Pericardium fibroblast (primary cell): Measurements from ENCODE around the gene YPEL3. TPM values are rescaled to one million over a fixed set of nuclear protein-coding genes. Genes with fewer than 3 reads are reported as not detected.

Experiments used
- total RNA-seq: library from RNA; depleted of rRNA; stranded (reverse); fragments of >200 nt; gene quantifications from 2 replicates; pipeline ENCODE4 v1.2.3, GENCODE V29; 2015

Gene YPEL3, protein sequence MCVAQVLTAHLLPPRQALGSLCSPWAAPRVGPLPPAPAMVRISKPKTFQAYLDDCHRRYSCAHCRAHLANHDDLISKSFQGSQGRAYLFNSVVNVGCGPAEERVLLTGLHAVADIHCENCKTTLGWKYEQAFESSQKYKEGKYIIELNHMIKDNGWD
- total RNA-seq = 50.2 and 89.3 TPM in 2 replicates

DNA sequence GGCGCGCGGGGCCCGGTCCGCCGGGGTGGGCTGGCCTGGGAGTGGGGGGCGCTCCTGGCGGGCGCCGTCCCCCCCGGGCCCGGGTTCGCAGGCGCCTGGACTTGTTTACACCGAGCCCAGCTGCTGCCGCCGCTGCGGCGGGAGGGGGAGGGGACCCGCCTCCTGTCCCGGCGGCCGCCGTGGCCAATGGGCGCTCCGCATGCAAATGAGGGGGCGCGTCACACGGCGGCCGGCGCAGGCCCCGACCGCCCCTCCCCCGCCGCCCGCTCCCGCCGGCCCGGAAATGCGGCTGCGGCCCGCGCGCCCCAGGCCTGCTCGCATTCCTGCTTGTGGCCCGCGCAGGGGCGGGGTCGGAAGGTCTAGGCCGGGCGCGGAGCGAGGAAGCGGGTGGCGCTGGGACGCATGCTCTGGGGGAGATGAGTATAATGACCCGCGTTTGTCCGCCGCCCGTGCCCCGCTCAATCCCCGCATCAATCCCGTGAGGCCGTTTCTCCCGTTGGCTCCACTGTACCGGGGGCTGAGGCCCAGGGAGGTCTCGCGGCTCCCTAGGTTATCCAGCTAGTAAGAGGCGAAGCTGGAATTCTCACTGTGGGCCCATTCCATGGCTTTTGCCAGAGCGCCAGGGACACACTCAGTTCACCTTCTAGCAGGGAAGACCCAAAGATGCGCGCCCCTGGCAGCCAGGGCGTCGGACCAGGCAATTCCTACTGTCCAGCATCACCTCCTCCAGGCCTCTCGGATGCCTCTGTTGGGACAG is at the start of gene YPEL3:
Gene YPEL3 (minus strand): TSS at position 109 of the 757 bp plus-strand sequence. CDS start 731 bp downstream, outside the sequence.

DNA sequence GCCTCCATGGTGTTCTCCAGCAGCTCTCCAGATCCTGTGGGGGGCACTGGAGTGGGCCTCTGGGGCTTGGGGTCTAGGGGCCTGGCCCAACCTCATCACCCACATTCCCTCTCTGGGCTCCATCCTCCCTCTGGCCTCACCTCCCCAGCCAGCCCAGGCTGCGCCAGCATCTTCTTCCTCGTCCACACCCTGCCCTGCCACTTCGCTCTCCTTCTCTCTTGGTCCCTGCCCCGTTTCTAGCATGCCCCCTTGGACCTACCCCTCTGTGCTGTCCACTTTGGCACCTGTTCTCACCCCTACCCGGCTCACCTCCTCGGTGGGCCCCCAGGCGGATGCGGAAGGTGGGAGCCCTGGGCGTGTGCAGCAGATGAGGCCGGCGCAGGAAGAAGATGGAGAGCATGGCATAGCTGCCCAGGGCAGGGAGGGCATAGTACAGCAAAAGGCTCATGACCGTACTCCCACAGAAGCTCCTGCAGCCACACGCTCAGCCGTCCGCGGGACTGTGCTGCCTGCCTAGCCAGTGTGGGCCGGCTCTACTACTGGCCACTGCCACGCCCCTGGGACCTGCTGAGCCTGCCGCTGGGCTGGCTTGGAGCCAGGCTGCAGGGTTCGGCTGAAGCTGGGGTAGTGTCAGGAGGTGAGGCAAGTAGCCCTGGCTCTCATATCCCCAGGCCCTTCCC is 17.2 kb upstream of the YPEL3 start, which contains the start of gene GDPD3:
Gene GDPD3 (minus strand): TSS at position 507 of the 680 bp plus-strand sequence. CDS start 59 bp downstream, at position 448.

DNA sequence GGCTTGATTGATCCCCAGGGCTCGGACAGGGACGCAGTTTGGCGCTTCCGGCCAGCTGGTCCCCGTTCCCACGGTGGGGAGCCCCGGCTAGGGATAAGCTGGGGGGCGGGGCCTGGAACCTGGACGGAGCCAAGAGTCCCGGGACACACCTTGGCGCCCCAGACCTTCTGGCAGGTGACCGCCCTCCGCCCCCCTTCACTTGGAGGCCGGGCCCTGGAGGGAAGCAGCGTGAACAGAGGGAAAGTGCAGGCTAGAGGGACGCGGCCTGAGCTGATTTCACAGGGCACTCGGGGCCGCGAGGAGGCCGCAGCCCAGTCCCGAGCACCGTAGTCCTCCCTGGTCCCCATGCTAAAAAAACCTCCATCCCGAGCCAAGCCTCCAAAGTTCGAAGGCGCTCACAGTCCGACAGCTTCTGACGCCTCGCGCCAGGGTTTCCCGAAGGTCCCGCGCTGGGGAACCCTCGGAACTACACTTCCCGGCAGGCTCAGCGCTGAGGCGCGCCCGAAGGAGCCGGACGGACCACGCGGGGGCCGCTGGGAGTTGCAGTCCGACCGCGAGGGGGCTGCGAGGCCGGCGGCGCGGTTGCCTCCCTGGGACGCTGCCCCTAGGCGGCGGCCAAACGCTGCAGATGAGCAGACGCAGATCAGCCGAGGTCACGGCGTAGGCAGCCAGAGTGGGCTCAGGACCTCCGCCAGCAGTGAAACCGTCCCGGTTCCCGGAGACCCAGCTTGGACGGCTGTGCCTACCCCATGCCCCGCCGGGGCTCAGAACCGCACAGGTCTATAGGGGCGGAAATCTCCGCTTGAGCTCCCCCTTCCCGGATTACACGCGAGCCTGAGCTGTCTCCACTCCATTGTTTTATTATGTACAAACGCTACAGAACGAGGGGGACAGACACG is 4.3 kb downstream of the YPEL3 start, which contains the start of gene TBX6:
Gene TBX6 (minus strand): TSS at position 451 of the 899 bp plus-strand sequence. CDS start 731 bp downstream, outside the sequence.

DNA sequence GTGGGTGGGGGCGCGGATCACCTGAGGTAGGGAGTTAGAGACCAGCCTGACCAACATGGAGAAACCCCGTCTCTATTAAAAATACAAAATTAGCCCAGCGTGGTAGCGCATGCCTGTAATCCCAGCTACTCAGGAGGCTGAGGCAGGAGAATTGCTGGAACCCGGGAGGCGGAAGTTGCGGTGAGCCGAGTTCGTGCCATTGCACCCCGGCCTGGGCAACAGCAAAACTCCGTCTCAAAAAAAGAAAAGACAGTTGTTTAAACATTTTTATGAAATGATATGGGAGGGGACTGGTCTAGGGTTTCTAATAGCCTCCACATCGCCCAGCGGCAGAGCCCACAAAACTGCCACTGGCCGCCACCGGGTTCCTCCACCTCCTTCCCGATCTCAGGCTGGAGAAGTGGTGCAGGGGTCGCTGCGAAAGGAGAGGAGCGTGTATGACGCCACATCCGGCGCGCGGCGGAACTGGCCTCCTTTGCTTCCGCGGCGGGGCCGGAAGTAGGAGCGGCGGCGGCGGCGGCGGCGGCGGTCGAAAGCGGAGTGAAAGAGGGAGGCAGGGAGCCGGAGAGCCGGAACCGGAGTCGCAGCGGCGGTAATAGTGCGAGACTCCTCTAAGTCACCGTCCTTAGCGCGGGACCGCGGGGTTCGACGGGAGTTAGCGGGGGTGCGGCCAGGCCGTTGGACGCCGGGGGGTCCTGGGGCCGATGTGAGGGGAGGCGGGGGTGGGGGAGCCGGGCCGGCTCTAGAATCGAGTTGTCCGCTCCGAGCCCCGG is 20.3 kb downstream of the YPEL3 start, which contains the start of gene PPP4C:
Gene PPP4C (plus strand): TSS at position 492 of the 773 bp plus-strand sequence. CDS start 384 bp downstream, outside the sequence.

DNA sequence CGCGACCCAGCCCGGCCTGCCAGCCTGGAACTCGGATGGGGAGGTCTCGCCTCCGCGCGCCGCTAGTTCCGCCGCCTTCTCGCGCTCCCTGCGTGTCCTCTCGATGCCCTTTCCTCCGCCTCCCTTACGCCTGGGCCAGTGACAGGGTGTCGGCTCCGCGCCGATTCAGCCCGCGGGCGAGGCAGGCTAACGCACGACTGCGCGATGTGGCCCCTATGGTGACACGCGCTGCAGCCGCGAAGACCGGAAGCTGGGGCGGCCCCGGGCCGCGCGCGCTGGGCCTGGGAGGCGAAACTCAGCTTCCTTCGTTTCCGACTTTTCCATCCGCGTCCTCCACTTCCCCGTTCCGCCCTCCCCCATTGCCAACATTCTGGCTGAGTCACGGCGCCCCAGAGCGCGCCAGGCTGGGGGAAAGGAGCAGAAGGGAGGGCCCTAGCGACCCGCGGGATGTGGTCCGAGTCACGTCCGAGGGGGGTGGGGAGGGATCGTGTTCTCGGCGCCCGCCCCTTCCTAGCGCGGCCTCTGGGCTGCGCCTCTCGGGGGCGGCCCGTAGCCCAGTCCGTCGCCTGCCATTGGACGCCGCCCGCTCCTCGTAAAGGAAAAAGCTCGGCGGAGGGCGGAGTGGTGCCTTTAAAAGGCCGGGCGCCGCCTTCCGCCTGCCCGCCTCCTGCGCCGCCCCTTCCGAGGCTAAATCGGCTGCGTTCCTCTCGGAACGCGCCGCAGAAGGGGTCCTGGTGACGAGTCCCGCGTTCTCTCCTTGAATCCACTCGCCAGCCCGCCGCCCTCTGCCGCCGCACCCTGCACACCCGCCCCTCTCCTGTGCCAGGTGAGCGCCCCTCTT is 30.7 kb downstream of the YPEL3 start, which contains the start of gene ALDOA:
Gene ALDOA (plus strand): TSS at position 659 of the 841 bp plus-strand sequence. CDS start 1,138 bp downstream, outside the sequence.

Other genes starting within 250 kb of the YPEL3 start
- gene CDIPT, start 233.0 kb downstream of the YPEL3 start, total RNA-seq = 107 and 108 TPM in 2 replicates
- 26.8 and 30.0 TPM in 2 replicates for gene SEZ6L2, start 196.7 kb downstream of the YPEL3 start, total RNA-seq
- gene ASPHD1, start 195.7 kb downstream of the YPEL3 start, total RNA-seq = 11.7 and 20.4 TPM in 2 replicates
- 6.2 and 10.0 TPM in 2 replicates for gene KCTD13, start 170.0 kb downstream of the YPEL3 start, total RNA-seq
- gene TMEM219, start 134.1 kb downstream of the YPEL3 start, total RNA-seq = 92.3 and 112 TPM in 2 replicates
- 31.2 and 44.5 TPM in 2 replicates for gene TAOK2, start 122.3 kb downstream of the YPEL3 start, total RNA-seq
- gene HIRIP3, start 100.6 kb downstream of the YPEL3 start, total RNA-seq = 7.6 and 8.3 TPM in 2 replicates
- 28.7 and 33.6 TPM in 2 replicates for gene INO80E, start 100.0 kb downstream of the YPEL3 start, total RNA-seq
- 0.60 TPM in 1 of 2 replicates, not detected in the other for gene DOC2A, start 85.2 kb downstream of the YPEL3 start, total RNA-seq
- not detected in 2 replicates for gene C16orf92, start 73.0 kb downstream of the YPEL3 start, total RNA-seq
- not detected in 2 replicates for gene TLCD3B, start 64.9 kb downstream of the YPEL3 start, total RNA-seq
- gene ALDOA, start 30.5 kb downstream of the YPEL3 start, total RNA-seq = 1,291 and 1,757 TPM in 2 replicates
- 63.2 and 79.7 TPM in 2 replicates for gene PPP4C, start 20.2 kb downstream of the YPEL3 start, total RNA-seq
- gene TBX6, start 4.3 kb downstream of the YPEL3 start, total RNA-seq = under 0.01 TPM in 1 of 2 replicates, not detected in the other
- 0.47 and 1.2 TPM in 2 replicates for gene GDPD3, start 17.3 kb upstream of the YPEL3 start, total RNA-seq
- 63.0 and 70.9 TPM in 2 replicates for gene MAPK3, start 27.0 kb upstream of the YPEL3 start, total RNA-seq
- 0.43 and 4.2 TPM in 2 replicates for gene CORO1A, start 87.4 kb upstream of the YPEL3 start, total RNA-seq
- gene BOLA2B, start 97.5 kb upstream of the YPEL3 start, total RNA-seq = 28.4 and 117 TPM in 2 replicates
- gene SLX1A, start 97.7 kb upstream of the YPEL3 start, total RNA-seq = 24.3 and 26.1 TPM in 2 replicates
- gene SULT1A3, start 103.0 kb upstream of the YPEL3 start, total RNA-seq = 2.6 and 7.0 TPM in 2 replicates
- gene NPIPB13, start 152.3 kb upstream of the YPEL3 start, total RNA-seq = 0.26 and 1.9 TPM in 2 replicates